Measurements from ENCODE around the gene PTPRJ. TPM values are rescaled to one million over a fixed set of nuclear protein-coding genes. Genes with fewer than 3 reads are reported as not detected.

Gene PTPRJ
- total RNA-seq, 1 experiment from 2014 or later = 19.9 TPM

GRCh38 chr11:47994417-47994816 lies 14.1 kb downstream of the PTPRJ start:
- DNase-seq (ENCODE audit: low spot score) = no peak

- no peak for DNase-seq (ENCODE audit: low spot score)
These were observed 15.0 kb downstream of the PTPRJ start for GRCh38 chr11:47995360-47995769.

GRCh38 chr11:47997063-47998053 lies 17.0 kb downstream of the PTPRJ start:
- no peak for DNase-seq (ENCODE audit: low spot score)

DNA sequence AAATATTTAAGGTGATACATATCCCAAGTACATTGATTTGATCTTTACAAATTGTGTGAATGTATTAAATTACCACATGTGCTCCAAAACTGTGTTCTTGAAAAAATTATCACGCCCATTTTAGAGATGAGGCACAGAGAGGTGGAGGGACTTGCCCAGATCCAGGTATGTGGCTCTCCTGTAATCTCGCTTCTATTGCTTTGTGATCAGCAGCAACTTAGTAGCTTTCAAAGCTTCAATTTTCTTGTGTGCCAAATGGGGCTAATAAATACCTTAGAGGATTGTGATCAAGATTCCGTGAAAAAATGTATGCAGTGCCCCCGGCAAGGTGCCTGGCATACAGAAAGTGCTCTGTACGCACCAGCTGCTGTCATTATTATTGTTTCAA lies 18.0 kb downstream of the PTPRJ start:
- no peak for DNase-seq (ENCODE audit: low spot score)

- no peak for DNase-seq (ENCODE audit: low spot score)
These were observed 18.5 kb downstream of the PTPRJ start for GRCh38 chr11:47998733-47999359.

DNA sequence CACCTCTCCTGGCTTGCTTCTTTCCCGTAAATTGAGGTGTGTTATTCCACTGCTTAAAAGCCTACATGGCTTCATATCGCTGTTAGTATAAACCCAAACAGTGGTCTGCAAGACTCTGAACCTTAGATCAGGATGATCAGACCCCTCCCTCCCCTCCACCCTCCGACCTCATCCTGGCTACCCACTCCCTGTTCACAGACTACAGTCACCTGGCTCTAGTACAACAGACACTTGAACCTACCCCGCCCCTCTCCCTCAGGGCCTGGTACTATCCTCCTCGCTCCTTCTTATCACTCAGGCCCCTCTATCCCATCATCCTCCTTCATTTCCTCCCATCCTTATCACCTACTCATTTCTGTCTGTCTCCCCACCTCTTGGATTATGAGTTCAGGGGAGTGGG lies 20.1 kb downstream of the PTPRJ start:
- no peak for DNase-seq (ENCODE audit: low spot score)

GRCh38 chr11:48001438-48002021 lies 21.2 kb downstream of the PTPRJ start:
- DNase-seq (ENCODE audit: low spot score) = no peak

GRCh38 chr11:48002561-48002960 lies 22.2 kb downstream of the PTPRJ start:
- no peak for DNase-seq (ENCODE audit: low spot score)

GRCh38 chr11:48003926-48004325 lies 23.6 kb downstream of the PTPRJ start:
- no peak for DNase-seq (ENCODE audit: low spot score)

DNA sequence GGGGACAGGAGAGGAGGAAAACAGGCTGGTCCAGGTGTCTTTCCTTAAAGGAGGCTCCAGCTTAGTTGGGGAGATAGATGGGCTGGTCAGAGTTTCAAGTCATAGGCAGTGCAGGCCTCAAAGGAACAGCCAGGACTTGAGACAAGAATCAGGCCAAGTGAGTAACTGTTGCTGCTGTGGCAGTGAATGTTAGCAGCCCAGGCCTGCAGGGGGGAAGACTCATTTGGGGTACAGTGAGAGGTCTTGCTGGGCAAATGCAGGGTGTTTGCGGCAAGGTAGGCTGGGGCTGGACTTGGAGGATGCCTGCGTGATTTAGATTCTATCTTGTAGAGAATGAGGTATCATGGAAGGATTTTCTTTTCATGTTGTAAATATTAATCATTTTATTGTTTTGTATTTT lies 24.1 kb downstream of the PTPRJ start:
- no peak for DNase-seq (ENCODE audit: low spot score)

DNA sequence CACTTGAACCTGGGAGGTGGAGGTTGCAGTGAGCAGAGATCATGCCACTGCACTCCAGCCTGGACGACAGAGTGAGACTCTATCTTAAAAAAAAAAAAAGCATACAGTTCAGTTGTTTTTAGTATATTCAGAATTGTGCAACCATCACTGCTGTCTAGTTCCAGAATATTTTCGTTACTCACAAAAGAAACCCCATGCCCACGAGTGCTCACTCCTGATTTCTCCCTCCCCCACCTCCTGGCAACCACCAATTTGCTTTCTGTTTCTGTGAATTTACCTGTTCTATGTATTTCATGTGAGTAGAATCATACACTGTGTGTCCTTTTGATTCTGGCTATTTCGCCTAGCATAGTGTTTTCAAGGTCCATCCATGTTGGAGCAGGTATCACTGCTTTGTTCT lies 24.8 kb downstream of the PTPRJ start:
- no peak for DNase-seq (ENCODE audit: low spot score)

GRCh38 chr11:48005831-48006270 lies 25.5 kb downstream of the PTPRJ start:
- DNase-seq (ENCODE audit: low spot score) = no peak

DNA sequence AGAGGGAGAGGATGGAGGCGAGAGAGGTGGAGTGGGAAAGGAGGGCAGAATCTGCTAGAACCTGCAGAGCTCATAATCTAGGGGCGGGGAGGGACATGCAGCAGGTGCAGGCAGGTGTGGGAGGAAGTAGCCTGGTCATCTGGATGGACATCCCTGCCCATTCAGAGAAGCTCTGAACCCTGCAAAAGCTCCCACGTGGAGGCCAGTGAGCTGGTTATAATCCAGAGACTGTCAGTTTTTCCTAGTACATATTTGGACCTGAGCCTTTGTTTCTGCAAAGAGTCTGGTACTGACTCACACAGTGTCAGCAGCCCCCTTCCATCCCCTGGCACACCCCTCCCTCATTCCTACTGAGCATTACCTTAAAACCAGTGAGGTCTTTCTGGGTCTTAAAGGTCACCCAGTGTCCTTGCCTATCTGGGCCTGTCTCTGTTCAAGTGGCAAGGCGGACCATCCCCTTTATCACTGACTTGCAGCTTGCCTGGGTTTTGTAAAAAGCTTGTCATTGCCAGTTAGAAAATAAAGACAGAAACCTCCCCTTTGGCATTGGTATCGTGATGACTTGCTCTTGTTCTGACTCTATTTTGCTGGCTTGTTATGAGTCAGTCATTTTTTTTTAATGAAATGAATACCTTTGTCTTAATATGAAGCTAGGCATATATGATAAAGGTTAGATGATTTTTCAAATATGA lies 26.1 kb downstream of the PTPRJ start:
- no peak for DNase-seq (ENCODE audit: low spot score)

GRCh38 chr11:48007677-48008076 lies 27.3 kb downstream of the PTPRJ start:
- no peak for DNase-seq (ENCODE audit: low spot score)

GRCh38 chr11:48008951-48009270 lies 28.6 kb downstream of the PTPRJ start:
- DNase-seq (ENCODE audit: low spot score) = no peak

DNA sequence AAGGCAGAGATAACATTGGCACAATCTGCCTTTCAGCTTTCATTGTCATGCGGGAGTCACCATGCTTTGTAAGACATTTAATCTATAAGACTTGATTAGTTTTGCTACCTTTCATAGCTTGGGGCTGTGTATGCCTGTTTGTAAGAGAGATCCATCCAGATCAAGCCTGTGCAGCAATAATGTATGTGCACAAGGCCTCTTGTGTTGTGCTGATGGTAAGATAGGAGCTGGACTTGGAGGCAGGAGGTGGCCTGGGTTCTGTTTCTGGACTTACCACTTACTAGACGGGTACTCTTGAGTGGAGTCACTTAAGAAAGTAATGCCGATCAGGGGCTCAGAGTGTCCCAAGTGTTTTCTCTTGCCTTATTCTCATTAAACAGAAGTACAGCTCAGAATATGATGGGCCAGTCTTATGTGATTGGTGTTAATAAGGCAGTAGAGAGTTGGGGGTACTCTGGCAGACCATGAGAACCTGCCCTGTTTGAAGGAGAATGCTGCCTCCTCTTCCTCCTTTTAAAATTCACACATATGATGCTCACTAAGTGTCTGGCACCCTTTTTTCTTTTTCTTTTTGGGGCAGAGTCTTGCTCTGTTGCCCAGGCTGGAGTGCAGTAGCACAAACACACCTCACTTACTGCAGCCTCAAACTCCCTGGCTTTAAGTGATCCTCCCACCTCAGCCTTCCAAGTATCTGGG lies 30.9 kb downstream of the PTPRJ start:
- DNase-seq (ENCODE audit: low spot score) = no peak

DNA sequence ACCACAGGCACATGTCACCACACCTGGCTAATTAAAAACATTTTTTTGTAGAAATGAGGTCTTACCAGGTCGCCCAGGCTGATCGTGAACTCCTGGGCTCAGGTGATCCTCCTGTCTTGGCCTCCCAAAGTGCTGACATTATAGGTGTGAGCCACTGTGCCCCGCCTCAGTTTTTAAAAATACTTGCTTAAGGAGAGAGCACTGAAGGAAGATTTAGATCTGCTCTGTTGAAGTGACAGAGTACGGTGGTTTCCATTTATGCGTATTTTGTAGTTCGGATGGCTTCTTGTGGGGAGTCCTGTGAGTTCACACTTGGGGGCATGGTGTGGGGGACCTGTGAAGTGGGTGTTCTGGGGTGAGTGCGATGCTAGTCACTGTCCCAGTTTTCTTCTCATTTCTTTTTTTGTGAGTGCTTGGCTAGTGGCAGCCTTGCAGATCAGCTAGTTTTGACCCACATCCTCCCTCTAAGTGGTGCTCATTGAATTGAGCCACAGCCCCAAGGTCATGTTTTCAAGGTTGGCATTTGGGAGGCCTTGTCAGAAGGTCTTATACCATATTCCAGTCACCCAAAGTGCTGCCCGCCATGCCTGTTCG lies 31.5 kb downstream of the PTPRJ start:
- DNase-seq (ENCODE audit: low spot score) = no peak

DNA sequence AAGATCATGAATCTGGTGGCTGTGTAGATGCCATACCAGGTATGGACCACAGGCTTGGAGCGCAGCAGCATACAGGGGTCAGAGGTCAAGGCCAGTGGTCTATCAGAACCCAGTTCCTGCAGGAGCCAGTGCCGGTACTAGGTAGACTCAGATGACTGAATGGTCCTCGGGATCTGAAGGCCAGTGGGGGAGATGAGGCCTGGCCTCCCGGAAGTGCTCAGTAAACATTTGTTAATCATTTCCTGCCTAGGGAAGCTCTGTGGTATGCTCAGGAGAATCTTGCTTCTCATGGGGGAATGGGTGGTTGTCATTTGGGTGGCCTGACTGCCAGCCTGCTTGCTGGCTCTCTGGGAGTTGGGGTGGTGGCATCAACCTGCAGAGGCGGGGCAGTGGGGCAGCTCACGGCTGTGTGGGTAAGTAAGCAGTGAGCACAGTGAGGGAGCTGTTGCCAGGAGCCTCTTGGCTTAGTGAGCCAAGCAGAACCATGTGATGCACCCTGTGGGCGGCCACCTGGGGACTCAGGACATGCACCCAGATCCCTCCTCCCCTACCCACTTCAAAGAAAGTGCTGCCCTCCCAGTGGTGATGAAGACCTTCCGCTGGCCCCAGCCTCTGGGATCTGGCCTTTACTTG lies 33.0 kb downstream of the PTPRJ start:
- DNase-seq (ENCODE audit: low spot score) = peak; percentile 77

- no peak for DNase-seq (ENCODE audit: low spot score)
These were observed 34.6 kb downstream of the PTPRJ start for GRCh38 chr11:48014917-48015316.

DNA sequence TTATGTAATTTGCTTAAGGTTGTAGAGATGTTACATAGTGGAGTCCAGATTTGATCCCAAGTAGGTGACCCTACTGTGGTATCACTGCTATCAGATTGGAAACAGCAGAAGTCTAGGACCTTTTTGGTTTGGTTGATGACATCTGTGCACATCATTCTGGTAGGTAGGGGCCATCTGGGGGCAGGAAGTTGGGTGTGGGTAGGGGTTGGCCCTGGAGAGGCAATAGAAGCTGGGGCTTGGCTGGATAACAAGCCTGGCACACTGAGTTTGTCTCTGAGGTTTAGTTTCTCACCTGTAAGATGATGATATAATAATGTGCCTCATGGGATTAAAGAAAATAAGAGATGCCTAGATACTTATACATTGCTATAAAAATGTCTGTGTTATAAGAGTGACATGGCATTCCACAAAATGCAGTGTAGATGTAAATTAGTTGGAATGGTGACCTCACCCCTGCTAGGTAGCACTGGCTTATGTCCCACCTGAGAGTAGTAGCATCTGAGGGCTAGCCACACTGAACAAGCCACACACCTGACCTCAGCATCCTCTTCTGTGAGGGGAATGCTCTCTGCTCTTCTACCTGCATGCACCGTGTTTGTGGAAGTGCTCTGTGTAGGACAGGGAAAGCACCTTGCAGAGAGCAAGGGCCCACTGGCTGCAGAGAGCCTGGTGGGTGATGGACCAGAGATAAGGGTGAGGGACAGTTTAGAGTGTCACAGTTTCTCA lies 36.9 kb downstream of the PTPRJ start:
- DNase-seq (ENCODE audit: low spot score) = no peak

All from H4 (cell line).